IMR-90 (cell line): ENCODE results near the gene KLF7. TPM values are rescaled to one million over a fixed set of nuclear protein-coding genes. Genes with fewer than 3 reads are reported as not detected.

Source experiments
- ATAC-seq: fragments of 200-7000 bp; cut with Tn5 transposase; 2 replicates; pipeline ENCODE4 v1.9.1; 2020; ENCODE audit warnings: low read depth, mild to moderate bottlenecking, moderate library complexity
- BruUV-seq: library from RNA; stranded (reverse); fragments of 400-500 nt; replicated peaks from 2 replicates; lab custom pipeline; 2021; lab: Mats Ljungman, UMichigan
- CTCF ChIA-PET: fragments of 300-600 bp; formaldehyde crosslinking; extraction: SDS; loops from one replicate; lab custom pipeline; 2021; ENCODE audit warnings: antibody characterized with exemption; lab: Yijun Ruan, JAX
- POLR2A ChIA-PET: fragments of 300-600 bp; sonication (Branson Sonifier 250); formaldehyde crosslinking; loops from one replicate; lab custom pipeline; 2022; ENCODE audit warnings: antibody characterized with exemption; ENCODE audit not compliant: unreplicated experiment; lab: Charles Lee
- DNase-seq: peaks from one replicate; pipeline ENCODE4 v3.0.0; 2013
- H2AFZ ChIP-seq: replicated peaks from 2 replicates; pipeline ENCODE3; 2013; ENCODE audit warnings: low read length, mild to moderate bottlenecking; ENCODE audit not compliant: poor library complexity
- H2AK5ac ChIP-seq: 2 replicates; pipeline ENCODE4 v1.6.1; 2013; ENCODE audit warnings: low read depth, low read length, inconsistent platforms
- H2AK9ac ChIP-seq: replicated peaks from 2 replicates; pipeline ENCODE3; 2013; ENCODE audit warnings: mild to moderate bottlenecking, low read depth, low read length, moderate library complexity; ENCODE audit not compliant: poor library complexity
- H2BK120ac ChIP-seq: 2 replicates; pipeline ENCODE4 v1.6.1; 2013; ENCODE audit warnings: low read depth, low read length, inconsistent platforms
- H2BK15ac ChIP-seq: 3 replicates; pipeline ENCODE4 v1.6.1; 2013; ENCODE audit warnings: low read depth, low read length, inconsistent platforms
- H2BK20ac ChIP-seq: 2 replicates; pipeline ENCODE4 v1.6.1; 2013; ENCODE audit warnings: low read depth, mild to moderate bottlenecking, inconsistent platforms, low read length, moderate library complexity
- H2BK5ac ChIP-seq: 2 replicates; pipeline ENCODE4 v1.6.1; 2013; ENCODE audit warnings: mild to moderate bottlenecking, low read depth, low read length, inconsistent platforms; ENCODE audit not compliant: poor library complexity, severe bottlenecking
- H3K14ac ChIP-seq: replicated peaks from 2 replicates; pipeline ENCODE4 v1.6.1; 2013; ENCODE audit warnings: low read depth, low read length, inconsistent platforms
- H3K18ac ChIP-seq: 2 replicates; pipeline ENCODE4 v1.6.1; 2013; ENCODE audit warnings: low read depth, low read length, control low read depth
- H3K23ac ChIP-seq: 2 replicates; pipeline ENCODE4 v1.6.1; 2013; ENCODE audit warnings: low read depth, low read length, inconsistent platforms
- H3K27ac ChIP-seq: 2 replicates; pipeline ENCODE4 v1.5.1; 2013; ENCODE audit warnings: mild to moderate bottlenecking, control low read depth, low read length; ENCODE audit not compliant: insufficient read depth
- H3K27me3 ChIP-seq: 2 replicates; pipeline ENCODE4 v1.6.1; 2013; ENCODE audit warnings: low read length; ENCODE audit not compliant: control insufficient read depth, insufficient read depth
- H3K36me3 ChIP-seq: 2 replicates; pipeline ENCODE4 v1.6.1; 2013; ENCODE audit warnings: low read length, mixed read lengths; ENCODE audit not compliant: control insufficient read depth, insufficient read depth
- H3K4ac ChIP-seq: 2 replicates; pipeline ENCODE4 v1.6.1; 2013; ENCODE audit warnings: low read depth, low read length, inconsistent platforms
- H3K4me1 ChIP-seq: 2 replicates; pipeline ENCODE4 v1.6.1; 2013; ENCODE audit warnings: low read length, mixed read lengths; ENCODE audit not compliant: control insufficient read depth, insufficient read depth
- H3K4me2 ChIP-seq: 2 replicates; pipeline ENCODE4 v1.6.1; 2013; ENCODE audit warnings: low read depth, mild to moderate bottlenecking, control low read depth, low read length, moderate library complexity
- H3K4me3 ChIP-seq: 2 replicates; pipeline ENCODE4 v1.5.1; 2013; ENCODE audit warnings: low read depth, mild to moderate bottlenecking, control low read depth, low read length, moderate library complexity; ENCODE audit not compliant: insufficient read depth
- H3K56ac ChIP-seq: 2 replicates; pipeline ENCODE4 v1.6.1; 2013; ENCODE audit warnings: low read length, inconsistent platforms; ENCODE audit not compliant: insufficient read depth; ENCODE audit errors: extremely low read depth
- H3K79me1 ChIP-seq, 2 experiments: 2 replicates each; pipeline ENCODE4 v1.6.1; 2013; ENCODE audit warnings: low read length in 2 of 2, inconsistent platforms in 1 of 2, low read depth in 1 of 2
- H3K9ac ChIP-seq: 2 replicates; pipeline ENCODE4 v1.6.1; 2013; ENCODE audit warnings: low read depth, low read length, control low read depth
- H3K9me1 ChIP-seq: 2 replicates; pipeline ENCODE4 v1.6.1; 2013; ENCODE audit warnings: low read length, inconsistent platforms; ENCODE audit not compliant: insufficient read depth
- H3K9me3 ChIP-seq: 2 replicates; pipeline ENCODE4 v1.6.1; 2013; ENCODE audit warnings: low read length; ENCODE audit not compliant: control insufficient read depth, insufficient read depth
- H4K20me1 ChIP-seq: 2 replicates; pipeline ENCODE4 v1.6.1; 2013; ENCODE audit warnings: low read length, inconsistent platforms; ENCODE audit not compliant: insufficient read depth
- H4K5ac ChIP-seq: 2 replicates; pipeline ENCODE4 v1.6.1; 2013; ENCODE audit warnings: mild to moderate bottlenecking, low read depth, low read length, control low read depth
- H4K8ac ChIP-seq, 2 experiments: 2 replicates each; pipeline ENCODE4 v1.6.1; 2013; ENCODE audit warnings: low read depth in 2 of 2, low read length in 2 of 2, control low read depth in 1 of 2, inconsistent platforms in 1 of 2
- H4K91ac ChIP-seq: 2 replicates; pipeline ENCODE4 v1.6.1; 2013; ENCODE audit warnings: low read depth, low read length, inconsistent platforms; ENCODE audit not compliant: insufficient read depth
- BHLHE40 ChIP-seq: fragments of 150-350 bp; IDR thresholded peaks from 2 replicates; pipeline ENCODE4 v1.6.1; 2016; ENCODE audit warnings: mild to moderate bottlenecking, low read depth, low read length
- CEBPB ChIP-seq: IDR thresholded peaks from 2 replicates; pipeline ENCODE4 v1.6.1; 2012; ENCODE audit warnings: low read depth, low read length, improper control_type of control experiment
- CHD1 ChIP-seq: IDR thresholded peaks from 2 replicates; pipeline ENCODE4 v1.6.1; 2012; ENCODE audit warnings: low read depth, low read length, improper control_type of control experiment
- CTCF ChIP-seq: conservative IDR thresholded peaks from 2 replicates; pipeline ENCODE4 v1.5.1; 2012; ENCODE audit warnings: mild to moderate bottlenecking, low read depth, low read length, improper control_type of control experiment
- ELK1 ChIP-seq: fragments of 150-350 bp; IDR thresholded peaks from 2 replicates; pipeline ENCODE4 v1.6.1; 2016; ENCODE audit warnings: low read depth, mild to moderate bottlenecking, low read length, moderate library complexity, borderline replicate concordance
- MAFK ChIP-seq: IDR thresholded peaks from 2 replicates; pipeline ENCODE4 v1.6.1; 2012; ENCODE audit warnings: low read depth, low read length, improper control_type of control experiment
- NFE2L2 ChIP-seq: fragments of 150-350 bp; IDR thresholded peaks from 2 replicates; pipeline ENCODE4 v1.6.1; 2016; ENCODE audit warnings: low read depth, mild to moderate bottlenecking, low read length
- RAD21 ChIP-seq: IDR thresholded peaks from 2 replicates; pipeline ENCODE4 v1.6.1; 2012; ENCODE audit warnings: low read length, improper control_type of control experiment
- RCOR1 ChIP-seq: IDR thresholded peaks from 2 replicates; pipeline ENCODE4 v1.6.1; 2012; ENCODE audit warnings: mild to moderate bottlenecking, low read length, improper control_type of control experiment; ENCODE audit not compliant: insufficient replicate concordance
- SMC3 ChIP-seq: fragments of 150-350 bp; IDR thresholded peaks from 2 replicates; pipeline ENCODE4 v1.6.1; 2016; ENCODE audit warnings: low read depth, mild to moderate bottlenecking, antibody characterized with exemption, low read length, moderate library complexity
- USF2 ChIP-seq: fragments of 150-350 bp; IDR thresholded peaks from 2 replicates; pipeline ENCODE4 v1.6.1; 2017; ENCODE audit warnings: mild to moderate bottlenecking, antibody characterized with exemption, low read length, low read depth
- dilution Hi-C: fragments of 300-500 bp; cut with HindIII; formaldehyde crosslinking; loops from one replicate; pipeline ENCODE4 v1.14.3; 2018; ENCODE audit warnings: low sequenced_read_pairs; ENCODE audit not compliant: unreplicated experiment
- in situ Hi-C: fragments of 300-500 bp; cut with MboI; formaldehyde crosslinking; loops from 3 replicates; pipeline ENCODE4 v1.14.3; 2019; ENCODE audit warnings: low sequenced_read_pairs, inconsistent platforms, mixed read lengths
- intact Hi-C: fragments of 100-400 bp; cut with micrococcal nuclease; formaldehyde crosslinking; loops from 2 replicates; pipeline ENCODE4 v1.10.0; 2022
- polyA plus RNA-seq, 3 experiments: library from polyadenylated mRNA; depleted of rRNA; stranded (reverse); fragments of >200 nt; gene quantifications; 2 replicates each; pipeline ENCODE4 v1.2.3, GENCODE V29; 2012; ENCODE audit warnings: low replicate concordance in 1 of 3
- total RNA-seq: library from RNA; depleted of rRNA; stranded (reverse); fragments of >200 nt; gene quantifications from 2 replicates; pipeline ENCODE4 v1.2.3, GENCODE V29; 2012

The KLF7 gene
- total and polyA plus RNA-seq, 2 of the 4 experiments (the other 2 are of a cell fraction) = 23.1 to 28.5 TPM

- ChIA-PET CTCF (interaction anchor here (1.6 kb wide), 1 partner anchor 76 kb away, joined by 4 read pairs; no protein-coding TSS in a partner anchor), POLR2A (interaction anchor here (1.5 kb wide), 1 partner anchor 14 kb away, joined by 7 read pairs; no protein-coding TSS in a partner anchor)
- no peak overlapping the region for H3K4me3 ChIP-seq
- peak overlapping the region; percentile 81 for H2BK20ac ChIP-seq
- peak overlapping the region; percentile 81 for H2BK5ac ChIP-seq
- peak overlapping the region; percentile 47; the same call in 1 of the 2 replicates for H2BK120ac ChIP-seq
- H3K4me1 ChIP-seq = peaks cover 17% of the 10 kb centered on the region
- H3K23ac ChIP-seq = peak overlapping the region; percentile 39; the same call in 1 of the 2 replicates
- H3K4me2 ChIP-seq = peak overlapping the region; percentile 34; the same call in 1 of the 2 replicates
- H2AK5ac ChIP-seq = 0 out of 2 replicates have a peak overlapping the region, but pooled peaks have one; percentile 42
- peak overlapping the region; percentile 25; the same call in 1 of the 2 replicates for H3K4ac ChIP-seq
- TF ChIP-seq NFE2L2 = no peak
- TF ChIP-seq CHD1 = no peak
- TF ChIP-seq CTCF = no peak
- TF ChIP-seq RAD21 = no peak
- TF ChIP-seq ELK1 = no peak
- no peak for TF ChIP-seq CEBPB
- TF ChIP-seq BHLHE40 = no peak
- no peak for TF ChIP-seq MAFK
- TF ChIP-seq USF2 = no peak
- TF ChIP-seq SMC3 = no peak
- TF ChIP-seq RCOR1 = no peak
- dilution Hi-C loops = no loop called here
- peaks cover 15% of the 10 kb centered on the region for H3K9me1 ChIP-seq
- ATAC-seq (peak; percentile 84), DNase-seq (peak; percentile 82)
- peak overlapping the region; percentile 10; the same call in 1 of the 2 replicates for H3K14ac ChIP-seq
- no peak overlapping the region for H2AK9ac ChIP-seq
- intact Hi-C loops = loop anchor here (1.0 to 5.0 kb wide), 3 partner anchors 42 to 152 kb away; no protein-coding TSS in a partner anchor
- no peaks in the 10 kb centered on the region for H3K36me3 ChIP-seq
- H4K20me1 ChIP-seq = no peaks in the 10 kb centered on the region
- peak overlapping the region; percentile 37 for H4K91ac ChIP-seq
- H2BK15ac ChIP-seq = peak overlapping the region; percentile 56; the same call in 2 of the 3 replicates
- H3K9ac ChIP-seq = no peak overlapping the region
- no peak overlapping the region for H4K5ac ChIP-seq
- no peaks in the 10 kb centered on the region for H3K27me3 ChIP-seq
- H4K8ac ChIP-seq = peak overlapping the region in 1 of 2 experiments; percentile 38; a peak in 1 of 4 replicates
- peak overlapping the region; percentile 35 for H3K18ac ChIP-seq
- H2AFZ ChIP-seq = no peak overlapping the region
- H3K79me1 ChIP-seq = peaks cover 0 to 3% of the 10 kb centered on the region in 2 experiments; a peak in 1 of 4 replicates
- H3K56ac ChIP-seq = no peak overlapping the region
- in situ Hi-C loops = no loop called here
- peak overlapping the region; percentile 46; the same call in 1 of the 2 replicates for H3K27ac ChIP-seq
- BruUV-seq = no TSS peak
- H3K9me3 ChIP-seq = no peaks in the 10 kb centered on the region
Measured at GRCh38 chr2:207180741-207181140, 15.0 kb upstream of the KLF7 start.
